GM18868 (cell line): ENCODE data around the gene KCND2.

Source experiments
- ATAC-seq: cut with Tn5 transposase; IDR thresholded peaks from one replicate; pipeline ENCODE4 v1.9.1; 2021; ENCODE audit warnings: mild to moderate bottlenecking, moderate library complexity; ENCODE audit not compliant: unreplicated experiment

The KCND2 gene

GRCh38 chr7:120794106-120794729, 521.2 kb downstream of the KCND2 start:
- ATAC-seq = no peak

GRCh38 chr7:120797026-120797645, 524.2 kb downstream of the KCND2 start:
- no peak for ATAC-seq

GRCh38 chr7:120799147-120799546, 526.2 kb downstream of the KCND2 start:
- ATAC-seq = no peak
